GM23338 (cell line): ENCODE results near the gene E4F1. TPM values are rescaled to one million over a fixed set of nuclear protein-coding genes. Genes with fewer than 3 reads are reported as not detected.

Experiments used
- ATAC-seq: fragments of 200-7000 bp; cut with Tn5 transposase; 3 replicates; pipeline ENCODE4 v1.9.1; 2020
- DNase-seq: peaks from one replicate; pipeline ENCODE4 v3.0.0-alpha.2; 2015; ENCODE audit warnings: low spot score
- H2AFZ ChIP-seq: fragments of 200-600 bp; sonication (generic); 2 replicates; pipeline ENCODE4 v1.8.0; 2016; ENCODE audit warnings: antibody characterized with exemption, mild to moderate bottlenecking, moderate library complexity
- H3F3A ChIP-seq: fragments of 200-600 bp; sonication (generic); replicated peaks from 2 replicates; pipeline ENCODE4 v1.8.0; 2017; ENCODE audit warnings: antibody characterized with exemption, mixed run types, low read depth
- H3K27ac ChIP-seq: fragments of 200-600 bp; sonication (generic); 2 replicates; pipeline ENCODE4 v1.6.1; 2016; ENCODE audit warnings: low read depth
- H3K27me3 ChIP-seq: fragments of 200-600 bp; sonication (generic); 2 replicates; pipeline ENCODE4 v1.8.0; 2016; ENCODE audit warnings: mild to moderate bottlenecking, mixed run types, moderate library complexity; ENCODE audit not compliant: insufficient read depth
- H3K36me3 ChIP-seq: fragments of 200-600 bp; sonication (generic); 2 replicates; pipeline ENCODE4 v1.8.0; 2016; ENCODE audit warnings: mild to moderate bottlenecking; ENCODE audit not compliant: insufficient read depth
- H3K4me1 ChIP-seq: fragments of 200-600 bp; sonication (generic); 2 replicates; pipeline ENCODE4 v1.8.0; 2016; ENCODE audit warnings: mild to moderate bottlenecking, moderate library complexity; ENCODE audit not compliant: insufficient read depth
- H3K4me2 ChIP-seq: fragments of 200-600 bp; sonication (generic); 2 replicates; pipeline ENCODE4 v1.7.1; 2017; ENCODE audit warnings: mixed run types
- H3K4me3 ChIP-seq: fragments of 200-600 bp; sonication (generic); 2 replicates; pipeline ENCODE4 v1.6.1; 2016; ENCODE audit warnings: mixed run types
- H3K79me2 ChIP-seq: fragments of 200-600 bp; sonication (generic); replicated peaks from 2 replicates; pipeline ENCODE4 v1.8.0; 2017; ENCODE audit warnings: mild to moderate bottlenecking; ENCODE audit not compliant: insufficient read depth
- H3K9me2 ChIP-seq: fragments of 200-600 bp; sonication (generic); 2 replicates; pipeline ENCODE4 v1.8.0; 2017; ENCODE audit not compliant: insufficient read depth
- H4K20me1 ChIP-seq: fragments of 200-600 bp; sonication (generic); replicated peaks from 2 replicates; pipeline ENCODE4 v1.8.0; 2017; ENCODE audit warnings: mild to moderate bottlenecking; ENCODE audit not compliant: insufficient read depth
- H3K27ac Mint-ChIP-seq: 2 replicates; pipeline ENCODE4 v1.8.0; 2020; ENCODE audit warnings: inconsistent platforms, mild to moderate bottlenecking, moderate library complexity, mixed read lengths
- H3K27me3 Mint-ChIP-seq: 3 replicates; pipeline ENCODE4 v1.8.0; 2022; ENCODE audit warnings: low read depth, mild to moderate bottlenecking, moderate library complexity, mixed read lengths, inconsistent platforms; ENCODE audit not compliant: insufficient read depth, poor library complexity
- H3K36me3 Mint-ChIP-seq: 3 replicates; pipeline ENCODE4 v1.8.0; 2021; ENCODE audit warnings: low read depth, mild to moderate bottlenecking, inconsistent platforms, moderate library complexity, mixed read lengths
- H3K4me1 Mint-ChIP-seq: 3 replicates; pipeline ENCODE4 v1.8.0; 2020; ENCODE audit warnings: mild to moderate bottlenecking, inconsistent platforms, mixed read lengths
- H3K4me3 Mint-ChIP-seq: 3 replicates; pipeline ENCODE4 v1.8.0; 2021; ENCODE audit warnings: moderate library complexity, mild to moderate bottlenecking, inconsistent platforms, mixed read lengths
- H3K9me3 Mint-ChIP-seq: 3 replicates; pipeline ENCODE4 v1.8.0; 2020; ENCODE audit warnings: moderate library complexity, mild to moderate bottlenecking, inconsistent platforms, mixed read lengths
- CREB1 ChIP-seq: fragments of 250-450 bp; sonication (Bioruptor Pico); IDR thresholded peaks from 2 replicates; pipeline ENCODE4 v1.5.0; 2020; ENCODE audit warnings: low read depth, mild to moderate bottlenecking, moderate library complexity
- CTCF ChIP-seq, 2 experiments: fragments of 200-600 bp in 1 of 2; sonication (generic) in 1 of 2; conservative IDR thresholded peaks; 2 replicates each; pipeline versions ENCODE4 v1.5.1 to v1.6.1; 2016 to 2017; ENCODE audit warnings: antibody characterized with exemption in 2 of 2, low read depth in 2 of 2, mild to moderate bottlenecking in 2 of 2, moderate library complexity in 1 of 2
- ETS1 ChIP-seq: IDR thresholded peaks from 2 replicates; pipeline ENCODE4 v1.6.1; 2016; ENCODE audit warnings: antibody characterized with exemption
- EZH2 ChIP-seq: fragments of 200-600 bp; sonication (generic); IDR thresholded peaks from one replicate; pipeline ENCODE4 v1.8.0; 2017; ENCODE audit warnings: antibody characterized with exemption, mild to moderate bottlenecking, low read depth; ENCODE audit not compliant: unreplicated experiment
- EZH2phosphoT487 ChIP-seq: fragments of 200-600 bp; sonication (generic); IDR thresholded peaks from one replicate; pipeline ENCODE4 v1.8.1; 2018; ENCODE audit warnings: antibody characterized with exemption; ENCODE audit not compliant: unreplicated experiment
- JUNB ChIP-seq: IDR thresholded peaks from one replicate; pipeline ENCODE4 v1.6.1; 2016; ENCODE audit warnings: antibody characterized with exemption; ENCODE audit not compliant: unreplicated experiment
- NANOG ChIP-seq: IDR thresholded peaks from 2 replicates; pipeline ENCODE4 v1.6.1; 2016; ENCODE audit warnings: antibody characterized with exemption, borderline replicate concordance
- STAT1 ChIP-seq: IDR thresholded peaks from one replicate; pipeline ENCODE4 v1.6.1; 2016; ENCODE audit warnings: antibody characterized with exemption; ENCODE audit not compliant: unreplicated experiment
- ZNF114 ChIP-seq: fragments of 250-450 bp; sonication (Bioruptor Pico); IDR thresholded peaks from 2 replicates; pipeline ENCODE4 v1.5.0; 2020; ENCODE audit warnings: mild to moderate bottlenecking, moderate library complexity
- ZNF462 ChIP-seq: fragments of 250-450 bp; sonication (Bioruptor Pico); IDR thresholded peaks from 2 replicates; pipeline ENCODE4 v1.5.0; 2020; ENCODE audit warnings: mild to moderate bottlenecking, moderate library complexity
- polyA plus RNA-seq: library from polyadenylated mRNA; unstranded; fragments of >200 nt; fragmentation: Nextera tagmentation; extraction: Ambion mirVana; gene quantifications from 2 replicates; pipeline ENCODE4 v1.2.1, GENCODE V29; 2016
- total RNA-seq: library from RNA; depleted of rRNA; stranded (reverse); fragments of >200 nt; shearing (Covaris generic); gene quantifications from 2 replicates; pipeline ENCODE4 v1.2.3, GENCODE V29; 2014

E4F1 gene
- total and polyA plus RNA-seq, 2 experiments from 2014 or later, result 22.6 to 45.5 TPM

- no peaks in the 10 kb centered on the region for H3K36me3 ChIP-seq
- Mint-ChIP-seq H3K27ac (no peak overlapping the region), H3K27me3 (peaks cover 40% of the 10 kb centered on the region), H3K4me3 (peak overlapping the region; percentile 63), H3K4me1 (no peaks in the 10 kb centered on the region), H3K9me3 (no peaks in the 10 kb centered on the region), H3K36me3 (no peaks in the 10 kb centered on the region; the same call in 2 of the 3 replicates)
- H4K20me1 ChIP-seq, result no peaks in the 10 kb centered on the region
- H3K4me1 ChIP-seq, result no peaks in the 10 kb centered on the region; the same call in 1 of the 2 replicates
- no peak overlapping the region for H3K4me3 ChIP-seq
- no peaks in the 10 kb centered on the region for H3F3A ChIP-seq
- H2AFZ ChIP-seq, result no peak overlapping the region
- H3K27ac ChIP-seq, result no peak overlapping the region
- no peak for TF ChIP-seq ZNF114 (CRISPR knock-in tag)
- no peak for TF ChIP-seq CTCF (conservative IDR thresholded peaks at IDR 0.05; ENCODE audit: low read depth in 2 of 2)
- TF ChIP-seq JUNB, result no peak
- TF ChIP-seq ETS1, result no peak
- no peaks in the 10 kb centered on the region for H3K9me2 ChIP-seq
- H3K4me2 ChIP-seq, result no peak overlapping the region
- H3K27me3 ChIP-seq, result peaks cover 54% of the 10 kb centered on the region
- no peaks in the 10 kb centered on the region for H3K79me2 ChIP-seq
- no peak for DNase-seq
- ATAC-seq, result no peak
Observed at GRCh38 chr16:2198283-2198682, 25.1 kb upstream of the E4F1 start.

- DNase-seq (no peak), ATAC-seq (no peak)
- peaks cover 39% of the 10 kb centered on the region for H3K27me3 Mint-ChIP-seq
- H3K4me1 ChIP-seq, result no peaks in the 10 kb centered on the region; the same call in 1 of the 2 replicates
- no peak overlapping the region for H3K4me2 ChIP-seq
- H3F3A ChIP-seq, result no peaks in the 10 kb centered on the region
- no peaks in the 10 kb centered on the region for H4K20me1 ChIP-seq
- H3K36me3 ChIP-seq, result no peaks in the 10 kb centered on the region
- H3K27ac Mint-ChIP-seq, result no peak overlapping the region
- no peak overlapping the region for H3K4me3 ChIP-seq
- no peaks in the 10 kb centered on the region for H3K4me1 Mint-ChIP-seq
- no peak overlapping the region for H3K27ac ChIP-seq
- H3K9me2 ChIP-seq, result no peaks in the 10 kb centered on the region
- H3K4me3 Mint-ChIP-seq, result no peak overlapping the region
- no peak overlapping the region for H2AFZ ChIP-seq
- peaks cover 54% of the 10 kb centered on the region for H3K27me3 ChIP-seq
- no peaks in the 10 kb centered on the region; the same call in 2 of the 3 replicates for H3K36me3 Mint-ChIP-seq
- no peaks in the 10 kb centered on the region for H3K9me3 Mint-ChIP-seq
- H3K79me2 ChIP-seq, result no peaks in the 10 kb centered on the region
- TF ChIP-seq NANOG (no peak), ZNF462 (CRISPR knock-in tag) (no peak), EZH2 (no peak), CREB1 (CRISPR knock-in tag) (no peak), STAT1 (no peak), ETS1 (no peak), JUNB (no peak), ZNF114 (CRISPR knock-in tag) (no peak), EZH2phosphoT487 (no peak)
Observed at GRCh38 chr16:2199095-2199494, 24.3 kb upstream of the E4F1 start.
